Peyer's patch (tissue), 4 donors: Measurements from ENCODE around the gene LTBP1. TPM values are rescaled to one million over a fixed set of nuclear protein-coding genes. Genes with fewer than 3 reads are reported as not detected.

Source experiments
- DNase-seq, 3 donors: peaks; one replicate each; pipeline ENCODE4 v3.0.0-alpha.2; 2017 to 2019
- H3K27ac ChIP-seq, 4 donors: fragments of 200-600 bp; sonication (generic); one replicate each; pipeline ENCODE4 v1.5.1; 2016 to 2019
- H3K27me3 ChIP-seq, 2 donors: fragments of 200-600 bp; sonication (generic); one replicate each; pipeline ENCODE4 v1.5.1; 2019
- H3K36me3 ChIP-seq, 3 donors: fragments of 200-600 bp; sonication (generic); one replicate each; pipeline ENCODE4 v1.5.1; 2016 to 2019
- H3K4me1 ChIP-seq, 4 donors: fragments of 200-600 bp; sonication (generic); one replicate each; pipeline ENCODE4 v1.5.1; 2016 to 2019
- H3K4me3 ChIP-seq, 4 donors: fragments of 200-600 bp; sonication (generic); 1 replicate in 3 of 4; 2 replicates in 1 of 4; pipeline ENCODE4 v1.5.1; 2016 to 2019; ENCODE audit warnings: mild to moderate bottlenecking in 1 of 4
- H3K9me3 ChIP-seq, 4 donors: fragments of 200-600 bp; sonication (generic); one replicate each; pipeline ENCODE4 v1.5.1; 2016 to 2019; ENCODE audit warnings: mild to moderate bottlenecking in 1 of 4
- CTCF ChIP-seq, 6 experiments: fragments of 450-650 bp in 4 of 6; fragments of 200-600 bp in 2 of 6; sonication (generic) in 1 of 6; IDR thresholded peaks; one replicate each; pipeline ENCODE4 v1.5.1; 2017 to 2019; ENCODE audit warnings: antibody characterized with exemption in 6 of 6, mild to moderate bottlenecking in 3 of 6, moderate library complexity in 1 of 6
- POLR2A ChIP-seq, 2 donors: fragments of 450-650 bp; IDR thresholded peaks; one replicate each; pipeline ENCODE4 v1.5.1; 2017; ENCODE audit warnings: antibody characterized with exemption in 2 of 2, mild to moderate bottlenecking in 2 of 2, moderate library complexity in 2 of 2
- total RNA-seq, 4 donors: library from RNA; depleted of rRNA; stranded (reverse); fragments of >200 nt; gene quantifications; one replicate each; pipeline ENCODE4 v1.1.0, GENCODE V29; 2016

Gene LTBP1
- total RNA-seq, 4 donors from 2014 or later: 8.6 to 23.1 (median 13.1) TPM

- Histone ChIP-seq H3K27me3 (no peaks in the 10 kb centered on the region), H3K9me3 (no peaks in the 10 kb centered on the region), H3K4me1 (no peaks in the 10 kb centered on the region), H3K27ac (no peak overlapping the region), H3K4me3 (no peak overlapping the region), H3K36me3 (no peaks in the 10 kb centered on the region)
- TF ChIP-seq POLR2A (IDR thresholded peaks at IDR 0.05): no peak
- no peak for TF ChIP-seq CTCF (IDR thresholded peaks at IDR 0.05)
- no peak for DNase-seq
These were observed 396.7 kb downstream of the LTBP1 start for GRCh38 chr2:33343387-33343895.

- TF ChIP-seq POLR2A (IDR thresholded peaks at IDR 0.05) (no peak), CTCF (IDR thresholded peaks at IDR 0.05) (no peak)
- no peak overlapping the region for H3K27ac ChIP-seq
- no peaks in the 10 kb centered on the region for H3K27me3 ChIP-seq
- no peaks in the 10 kb centered on the region for H3K9me3 ChIP-seq
- no peak for DNase-seq
- no peak overlapping the region for H3K4me3 ChIP-seq
- no peaks in the 10 kb centered on the region for H3K4me1 ChIP-seq
- no peaks in the 10 kb centered on the region for H3K36me3 ChIP-seq
These were observed 397.5 kb downstream of the LTBP1 start for GRCh38 chr2:33344230-33344629.

GRCh38 chr2:33347856-33348255, 401.1 kb downstream of the LTBP1 start:
- no peaks in the 10 kb centered on the region for H3K9me3 ChIP-seq
- no peak overlapping the region for H3K27ac ChIP-seq
- H3K36me3 ChIP-seq: no peaks in the 10 kb centered on the region
- no peaks in the 10 kb centered on the region for H3K4me1 ChIP-seq
- H3K27me3 ChIP-seq: no peaks in the 10 kb centered on the region
- TF ChIP-seq POLR2A (IDR thresholded peaks at IDR 0.05) (no peak), CTCF (IDR thresholded peaks at IDR 0.05) (no peak)
- DNase-seq: no peak
- no peak overlapping the region for H3K4me3 ChIP-seq

- no peaks in the 10 kb centered on the region for H3K27me3 ChIP-seq
- H3K4me3 ChIP-seq: no peak overlapping the region
- DNase-seq: no peak
- H3K36me3 ChIP-seq: no peaks in the 10 kb centered on the region
- peaks cover 0 to 1% (median 0%) of the 10 kb centered on the region in 4 donors for H3K9me3 ChIP-seq
- H3K27ac ChIP-seq: no peak overlapping the region
- H3K4me1 ChIP-seq: no peaks in the 10 kb centered on the region
- TF ChIP-seq CTCF (IDR thresholded peaks at IDR 0.05): no peak
- TF ChIP-seq POLR2A (IDR thresholded peaks at IDR 0.05): no peak
These were observed 403.9 kb downstream of the LTBP1 start for GRCh38 chr2:33350632-33351031.

- Histone ChIP-seq H3K36me3 (no peaks in the 10 kb centered on the region), H3K4me1 (no peaks in the 10 kb centered on the region), H3K9me3 (peaks cover 0 to 4% (median 0%) of the 10 kb centered on the region in 4 donors), H3K27me3 (no peaks in the 10 kb centered on the region), H3K27ac (no peak overlapping the region), H3K4me3 (no peak overlapping the region)
- no peak for TF ChIP-seq POLR2A (IDR thresholded peaks at IDR 0.05)
- TF ChIP-seq CTCF (IDR thresholded peaks at IDR 0.05): no peak
- DNase-seq: no peak
These were observed 405.0 kb downstream of the LTBP1 start for GRCh38 chr2:33351781-33352180.

GRCh38 chr2:33354981-33355380, 408.2 kb downstream of the LTBP1 start:
- Histone ChIP-seq H3K36me3 (no peaks in the 10 kb centered on the region), H3K4me3 (no peak overlapping the region), H3K27ac (no peak overlapping the region), H3K9me3 (peaks cover 0 to 4% (median 0%) of the 10 kb centered on the region in 4 donors), H3K4me1 (no peaks in the 10 kb centered on the region), H3K27me3 (no peaks in the 10 kb centered on the region)
- no peak for TF ChIP-seq POLR2A (IDR thresholded peaks at IDR 0.05)
- no peak for TF ChIP-seq CTCF (IDR thresholded peaks at IDR 0.05)
- no peak for DNase-seq
